Mesendoderm (in vitro differentiated cells): ENCODE measurements around the gene NCAPG2.

Source experiments
- DNase-seq: peaks from one replicate; pipeline ENCODE4 v3.0.0; 2013
- H2AK5ac ChIP-seq: 2 replicates; pipeline ENCODE4 v1.6.1; 2013; ENCODE audit warnings: low read length, inconsistent platforms
- H2BK120ac ChIP-seq: 2 replicates; pipeline ENCODE4 v1.6.1; 2013; ENCODE audit warnings: low read depth, mild to moderate bottlenecking, low read length, moderate library complexity, mixed read lengths
- H2BK15ac ChIP-seq: replicated peaks from 2 replicates; pipeline ENCODE4 v1.6.1; 2013; ENCODE audit warnings: low read depth, mild to moderate bottlenecking, moderate library complexity
- H2BK5ac ChIP-seq: 2 replicates; pipeline ENCODE4 v1.6.1; 2013; ENCODE audit warnings: low read length, inconsistent platforms
- H3K18ac ChIP-seq: 2 replicates; pipeline ENCODE4 v1.6.1; 2013; ENCODE audit warnings: mild to moderate bottlenecking, low read length, mixed read lengths
- H3K23ac ChIP-seq: one replicate; pipeline ENCODE4 v1.6.1; 2013; ENCODE audit warnings: low read length
- H3K27ac ChIP-seq: 2 replicates; pipeline ENCODE4 v1.5.1; 2013; ENCODE audit warnings: low read depth, mild to moderate bottlenecking, inconsistent platforms, low read length, moderate library complexity
- H3K27me3 ChIP-seq: 2 replicates; pipeline ENCODE4 v1.6.1; 2013; ENCODE audit warnings: low read length, control low read depth, mild to moderate bottlenecking, inconsistent platforms; ENCODE audit not compliant: insufficient read depth, poor library complexity
- H3K36me3 ChIP-seq: 2 replicates; pipeline ENCODE4 v1.6.1; 2013; ENCODE audit warnings: low read length, inconsistent platforms; ENCODE audit not compliant: control insufficient read depth, insufficient read depth
- H3K4ac ChIP-seq: one replicate; pipeline ENCODE4 v1.6.1; 2013; ENCODE audit warnings: low read depth, mild to moderate bottlenecking, low read length, moderate library complexity
- H3K4me1 ChIP-seq: 2 replicates; pipeline ENCODE4 v1.6.1; 2013; ENCODE audit warnings: low read depth, low read length, inconsistent platforms; ENCODE audit not compliant: control insufficient read depth
- H3K4me2 ChIP-seq: 2 replicates; pipeline ENCODE4 v1.6.1; 2013; ENCODE audit warnings: low read length
- H3K4me3 ChIP-seq: 2 replicates; pipeline ENCODE4 v1.5.1; 2013; ENCODE audit warnings: mild to moderate bottlenecking, low read length
- H3K56ac ChIP-seq: one replicate; pipeline ENCODE4 v1.6.1; 2013; ENCODE audit warnings: low read length
- H3K79me1 ChIP-seq: 2 replicates; pipeline ENCODE4 v1.6.1; 2013; ENCODE audit warnings: low read length, inconsistent platforms
- H3K79me2 ChIP-seq: 2 replicates; pipeline ENCODE4 v1.6.1; 2013; ENCODE audit warnings: mild to moderate bottlenecking, low read length; ENCODE audit not compliant: control insufficient read depth, insufficient read depth
- H3K9ac ChIP-seq: 2 replicates; pipeline ENCODE4 v1.6.1; 2013; ENCODE audit warnings: low read length, inconsistent platforms
- H4K5ac ChIP-seq: one replicate; pipeline ENCODE4 v1.6.1; 2013; ENCODE audit warnings: low read length
- H4K8ac ChIP-seq: one replicate; pipeline ENCODE4 v1.6.1; 2013; ENCODE audit warnings: low read depth, mild to moderate bottlenecking, control low read depth, low read length, moderate library complexity
- whole genome bisulfite sequencing: extraction: QIAGEN DNeasy Blood & Tissue Kit; methylation state at CpG from one replicate; pipeline ENCODE4 v1.1.7; 2013; ENCODE audit warnings: low lambda C conversion rate, missing lambda C conversion rate; ENCODE audit not compliant: insufficient coverage; ENCODE audit errors: extremely low coverage; 5-methylcytosine and 5-hydroxymethylcytosine counted together

Gene NCAPG2

GRCh38 chr7:158742065-158742821 is 37.6 kb upstream of the NCAPG2 start:
- H3K9ac ChIP-seq, result no peak overlapping the region
- no peak overlapping the region for H2AK5ac ChIP-seq
- no peak overlapping the region for H3K4me3 ChIP-seq
- no peaks in the 10 kb centered on the region for H3K4me1 ChIP-seq
- no peak overlapping the region for H3K4ac ChIP-seq
- H4K8ac ChIP-seq, result no peak overlapping the region
- no peaks in the 10 kb centered on the region for H3K79me2 ChIP-seq
- WGBS, result no CpG with 5 or more reads among the region's 19 CpGs
- H2BK120ac ChIP-seq, result no peak overlapping the region
- H3K27ac ChIP-seq, result no peak overlapping the region
- no peaks in the 10 kb centered on the region for H3K27me3 ChIP-seq
- no peak overlapping the region for H3K56ac ChIP-seq
- H3K18ac ChIP-seq, result no peak overlapping the region
- H3K4me2 ChIP-seq, result no peak overlapping the region
- H2BK15ac ChIP-seq, result no peak overlapping the region
- H4K5ac ChIP-seq, result no peak overlapping the region
- no peaks in the 10 kb centered on the region for H3K79me1 ChIP-seq
- no peak for DNase-seq
- no peak overlapping the region for H3K23ac ChIP-seq
- H2BK5ac ChIP-seq, result no peak overlapping the region
- peaks cover 3% of the 10 kb centered on the region for H3K36me3 ChIP-seq

- H3K56ac ChIP-seq, result no peak overlapping the region
- no peak overlapping the region for H2AK5ac ChIP-seq
- H2BK15ac ChIP-seq, result no peak overlapping the region
- no peaks in the 10 kb centered on the region for H3K79me1 ChIP-seq
- H2BK5ac ChIP-seq, result no peak overlapping the region
- no peaks in the 10 kb centered on the region for H3K4me1 ChIP-seq
- H4K5ac ChIP-seq, result no peak overlapping the region
- WGBS, result no CpG with 5 or more reads among the region's 14 CpGs
- no peak overlapping the region for H3K23ac ChIP-seq
- DNase-seq, result no peak
- H3K27me3 ChIP-seq, result no peaks in the 10 kb centered on the region
- H2BK120ac ChIP-seq, result no peak overlapping the region
- H3K79me2 ChIP-seq, result no peaks in the 10 kb centered on the region
- H4K8ac ChIP-seq, result no peak overlapping the region
- H3K4me3 ChIP-seq, result no peak overlapping the region
- H3K27ac ChIP-seq, result no peak overlapping the region
- H3K4me2 ChIP-seq, result no peak overlapping the region
- no peak overlapping the region for H3K4ac ChIP-seq
- H3K18ac ChIP-seq, result no peak overlapping the region
- peaks cover 3% of the 10 kb centered on the region for H3K36me3 ChIP-seq
- no peak overlapping the region for H3K9ac ChIP-seq
These were observed 36.7 kb upstream of the NCAPG2 start for GRCh38 chr7:158741294-158741666.

GRCh38 chr7:158740657-158741293 is 36.2 kb upstream of the NCAPG2 start:
- Histone ChIP-seq H3K23ac (no peak overlapping the region), H3K4me3 (no peak overlapping the region), H3K4me2 (no peak overlapping the region), H3K36me3 (peaks cover 3% of the 10 kb centered on the region), H3K18ac (no peak overlapping the region), H3K4ac (no peak overlapping the region), H4K8ac (no peak overlapping the region), H2AK5ac (no peak overlapping the region), H3K79me1 (no peaks in the 10 kb centered on the region), H3K27me3 (no peaks in the 10 kb centered on the region), H3K79me2 (no peaks in the 10 kb centered on the region), H3K4me1 (no peaks in the 10 kb centered on the region), H3K56ac (no peak overlapping the region), H2BK120ac (no peak overlapping the region), H4K5ac (no peak overlapping the region), H2BK15ac (no peak overlapping the region), H2BK5ac (no peak overlapping the region), H3K27ac (no peak overlapping the region), H3K9ac (no peak overlapping the region)
- no peak for DNase-seq
- WGBS, result no CpG with 5 or more reads among the region's 16 CpGs

GRCh38 chr7:158740013-158740656 is 35.5 kb upstream of the NCAPG2 start:
- H4K8ac ChIP-seq, result no peak overlapping the region
- no peak overlapping the region for H3K4me3 ChIP-seq
- H2BK5ac ChIP-seq, result no peak overlapping the region
- H3K79me1 ChIP-seq, result no peaks in the 10 kb centered on the region
- peaks cover 2% of the 10 kb centered on the region for H3K36me3 ChIP-seq
- H3K23ac ChIP-seq, result no peak overlapping the region
- no CpG with 5 or more reads among the region's 15 CpGs for WGBS
- no peak overlapping the region for H2BK120ac ChIP-seq
- no peak overlapping the region for H3K4ac ChIP-seq
- H3K27ac ChIP-seq, result no peak overlapping the region
- H3K27me3 ChIP-seq, result no peaks in the 10 kb centered on the region
- no peak overlapping the region for H3K56ac ChIP-seq
- H3K18ac ChIP-seq, result no peak overlapping the region
- no peak overlapping the region for H3K4me2 ChIP-seq
- no peak overlapping the region for H4K5ac ChIP-seq
- no peaks in the 10 kb centered on the region for H3K79me2 ChIP-seq
- no peak for DNase-seq
- no peak overlapping the region for H3K9ac ChIP-seq
- no peak overlapping the region for H2AK5ac ChIP-seq
- no peaks in the 10 kb centered on the region for H3K4me1 ChIP-seq
- no peak overlapping the region for H2BK15ac ChIP-seq

- H3K27ac ChIP-seq, result no peak overlapping the region
- no peak overlapping the region for H3K23ac ChIP-seq
- WGBS, result no CpG with 5 or more reads among the region's 15 CpGs
- H3K18ac ChIP-seq, result no peak overlapping the region
- H4K8ac ChIP-seq, result no peak overlapping the region
- no peak overlapping the region for H2BK120ac ChIP-seq
- no peaks in the 10 kb centered on the region for H3K79me1 ChIP-seq
- H3K79me2 ChIP-seq, result no peaks in the 10 kb centered on the region
- no peaks in the 10 kb centered on the region for H3K27me3 ChIP-seq
- H4K5ac ChIP-seq, result no peak overlapping the region
- H2AK5ac ChIP-seq, result no peak overlapping the region
- no peak overlapping the region for H2BK15ac ChIP-seq
- peaks cover 2% of the 10 kb centered on the region for H3K36me3 ChIP-seq
- no peak overlapping the region for H3K4me2 ChIP-seq
- no peak overlapping the region for H3K9ac ChIP-seq
- DNase-seq, result no peak
- no peak overlapping the region for H2BK5ac ChIP-seq
- no peak overlapping the region for H3K4ac ChIP-seq
- no peak overlapping the region for H3K56ac ChIP-seq
- H3K4me1 ChIP-seq, result no peaks in the 10 kb centered on the region
- no peak overlapping the region for H3K4me3 ChIP-seq
These were observed 34.2 kb upstream of the NCAPG2 start for GRCh38 chr7:158738841-158739240.
